ENCODE measurements around the gene KDM5C.

GRCh38 chrX:53155512-53156206, 69.3 kb downstream of the KDM5C start:
- no peak for TF ChIP-seq CTCF (IDR thresholded peaks at IDR 0.05)
- no peak for TF ChIP-seq POLR2AphosphoS5 (IDR thresholded peaks at IDR 0.05; ENCODE audit: insufficient read depth in 1 of 2, low read depth in 1 of 2)
- TF ChIP-seq POLR2A (IDR thresholded peaks at IDR 0.05), result no peak
